Measurements from ENCODE around the gene SEPSECS. TPM values are rescaled to one million over a fixed set of nuclear protein-coding genes. Genes with fewer than 3 reads are reported as not detected.

SEPSECS gene
- total and polyA plus RNA-seq, 2 of the 8 experiments (the other 6 are each of a cell fraction or from before 2014, with no cell fraction given): 1.9 to 4.1 TPM

DNA sequence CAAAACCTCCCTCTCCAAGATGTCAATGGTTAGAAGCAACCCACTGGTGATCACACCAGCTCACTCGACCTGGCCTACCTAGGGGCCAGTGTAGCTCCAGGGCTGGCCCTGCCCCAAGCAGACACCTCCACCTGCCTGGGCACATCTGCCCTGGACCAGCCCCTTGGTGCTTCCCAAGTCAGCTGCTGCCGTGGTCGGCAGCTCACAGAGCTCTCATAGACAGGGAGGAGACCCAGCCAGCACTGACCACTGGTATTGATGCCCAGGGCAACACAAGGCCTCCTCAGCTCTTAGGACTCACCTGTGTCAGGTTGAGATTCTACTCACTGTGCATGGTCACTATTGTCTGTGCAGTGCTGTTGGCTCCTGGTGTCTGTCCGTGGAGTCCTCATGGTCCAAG is 51.7 kb downstream of the SEPSECS start:
- H2AFZ ChIP-seq (ENCODE audit: low read length): no peak overlapping the region
- ChIA-PET POLR2A (ENCODE audit: partially characterized antibody) (no interaction called here), CTCF (ENCODE audit: partially characterized antibody) (interaction anchor here (0.8 to 1.6 kb wide), 3 partner anchors 10 to 128 kb away, joined by 3 to 5 read pairs (median 3); no protein-coding TSS in a partner anchor)
- no peaks in the 10 kb centered on the region for H3K23me2 ChIP-seq (ENCODE audit: low read depth, low read length)
- no peaks in the 10 kb centered on the region; a peak in 1 of 7 replicates for H3K27me3 ChIP-seq (replicated peaks in 1 of 4; ENCODE audit: control insufficient read depth in 3 of 4, extremely low read depth in 1 of 4, insufficient read depth in 3 of 4, low read length in 3 of 4)
- H3K4me3 ChIP-seq (ENCODE audit: extremely low read depth in 1 of 4, insufficient read depth in 2 of 4, low read depth in 3 of 4, low read length in 4 of 4): no peak overlapping the region
- WGBS, 2 experiments (ENCODE audit: extremely low coverage in 1 of 2, insufficient coverage in 1 of 2, insufficient read length in 1 of 2, insufficient replicate concordance in 2 of 2, low coverage in 1 of 2, low lambda C conversion rate in 2 of 2, missing lambda C conversion rate in 1 of 2): 100% methylated on average over 4 of the region's 4 CpGs; no CpG with 5 or more reads in 1 of the 2 experiments
- H3K27ac ChIP-seq (ENCODE audit: low read depth, low read length): no peak overlapping the region
- no peak overlapping the region for H2BK5ac ChIP-seq (ENCODE audit: low read depth, low read length)
- H3K36me3 ChIP-seq (ENCODE audit: control insufficient read depth in 2 of 4, insufficient read depth in 4 of 4, low read length in 3 of 4): no peaks in the 10 kb centered on the region
- H2BK20ac ChIP-seq (ENCODE audit: low read length): no peak overlapping the region
- H3K4ac ChIP-seq (replicated peaks; ENCODE audit: insufficient read length, low read depth, low read length): no peak overlapping the region
- H2BK15ac ChIP-seq (ENCODE audit: low read length): no peak overlapping the region
- H3K79me1 ChIP-seq (ENCODE audit: low read depth, low read length): no peaks in the 10 kb centered on the region
- no peak overlapping the region for H4K5ac ChIP-seq (ENCODE audit: insufficient read length, low read depth, low read length)
- H2AK5ac ChIP-seq (ENCODE audit: low read depth, low read length): no peak overlapping the region; the same call in 1 of the 2 replicates
- no peak overlapping the region for H3K23ac ChIP-seq (ENCODE audit: insufficient read length)
- no peak overlapping the region for H3K4me2 ChIP-seq (ENCODE audit: insufficient read depth in 1 of 2, low read depth in 2 of 2, low read length in 2 of 2)
- H2BK12ac ChIP-seq (ENCODE audit: low read depth, low read length): no peak overlapping the region
- no peaks in the 10 kb centered on the region for H3K9me3 ChIP-seq (ENCODE audit: insufficient read depth in 2 of 2, low read depth in 1 of 2, low read length in 1 of 2)
- no peak overlapping the region for H3K14ac ChIP-seq (ENCODE audit: insufficient read length)
- H3K9ac ChIP-seq (replicated peaks in 1 of 4; ENCODE audit: extremely low read depth in 1 of 4, low read depth in 3 of 4, low read length in 3 of 4): no peak overlapping the region
- no peak overlapping the region for H3K18ac ChIP-seq (ENCODE audit: extremely low read depth, low read length)
- FAIRE-seq: no peak
- no peaks in the 10 kb centered on the region for H3K4me1 ChIP-seq (replicated peaks in 1 of 4; ENCODE audit: control insufficient read depth in 3 of 4, insufficient read depth in 4 of 4, low read length in 3 of 4)
- H4K91ac ChIP-seq (replicated peaks; ENCODE audit: insufficient read length, low read length): no peak overlapping the region
- H4K20me1 ChIP-seq (replicated peaks in 1 of 2; ENCODE audit: control insufficient read depth in 1 of 2, insufficient read depth in 2 of 2, low read length in 2 of 2): no peaks in the 10 kb centered on the region
- no peaks in the 10 kb centered on the region for H3K79me2 ChIP-seq (ENCODE audit: control insufficient read depth in 1 of 2, insufficient read depth in 2 of 2, low read length in 2 of 2)
- no peak for DNase-seq (ENCODE audit: low read depth in 1 of 2, low spot score in 2 of 2)
- H3K56ac ChIP-seq (replicated peaks; ENCODE audit: insufficient read length, low read depth, low read length): no peak overlapping the region
- no peak overlapping the region for H4K8ac ChIP-seq (ENCODE audit: extremely low read depth, insufficient read depth, low read length)
- no peak overlapping the region for H2BK120ac ChIP-seq (replicated peaks; ENCODE audit: low read depth, low read length)
- TF ChIP-seq, protein P1, sequence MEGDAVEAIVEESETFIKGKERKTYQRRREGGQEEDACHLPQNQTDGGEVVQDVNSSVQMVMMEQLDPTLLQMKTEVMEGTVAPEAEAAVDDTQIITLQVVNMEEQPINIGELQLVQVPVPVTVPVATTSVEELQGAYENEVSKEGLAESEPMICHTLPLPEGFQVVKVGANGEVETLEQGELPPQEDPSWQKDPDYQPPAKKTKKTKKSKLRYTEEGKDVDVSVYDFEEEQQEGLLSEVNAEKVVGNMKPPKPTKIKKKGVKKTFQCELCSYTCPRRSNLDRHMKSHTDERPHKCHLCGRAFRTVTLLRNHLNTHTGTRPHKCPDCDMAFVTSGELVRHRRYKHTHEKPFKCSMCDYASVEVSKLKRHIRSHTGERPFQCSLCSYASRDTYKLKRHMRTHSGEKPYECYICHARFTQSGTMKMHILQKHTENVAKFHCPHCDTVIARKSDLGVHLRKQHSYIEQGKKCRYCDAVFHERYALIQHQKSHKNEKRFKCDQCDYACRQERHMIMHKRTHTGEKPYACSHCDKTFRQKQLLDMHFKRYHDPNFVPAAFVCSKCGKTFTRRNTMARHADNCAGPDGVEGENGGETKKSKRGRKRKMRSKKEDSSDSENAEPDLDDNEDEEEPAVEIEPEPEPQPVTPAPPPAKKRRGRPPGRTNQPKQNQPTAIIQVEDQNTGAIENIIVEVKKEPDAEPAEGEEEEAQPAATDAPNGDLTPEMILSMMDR (IDR thresholded peaks at IDR 0.05; ENCODE audit: control extremely low read depth in 1 of 3, insufficient read depth in 1 of 3, low read depth in 1 of 3, low read length in 3 of 3): no peak
- TF ChIP-seq HDAC6 (IDR thresholded peaks at IDR 0.05; ENCODE audit: low read depth, low read length): no peak
- TF ChIP-seq EGR1 (IDR thresholded peaks at IDR 0.05; ENCODE audit: borderline replicate concordance, low read depth, low read length): no peak
- no peak for TF ChIP-seq TCF12 (IDR thresholded peaks at IDR 0.05; ENCODE audit: low read depth, low read length)

Data from H1 (cell line).